Fibroblast of skin of back (primary cell): Measurements from ENCODE around the gene CPVL.

Experiments used
- DNase-seq: peaks from one replicate; pipeline ENCODE4 v3.0.0-alpha.2; 2013

Gene CPVL

GRCh38 chr7:29041991-29042390 lies 104.3 kb downstream of the CPVL start:
- no peak for DNase-seq

GRCh38 chr7:29040579-29040925 lies 105.8 kb downstream of the CPVL start:
- DNase-seq = no peak

GRCh38 chr7:29039821-29040578 lies 106.3 kb downstream of the CPVL start:
- peak; percentile 70 for DNase-seq

GRCh38 chr7:29038463-29038862 lies 107.9 kb downstream of the CPVL start:
- DNase-seq = peak; percentile 76

- DNase-seq = peak; percentile 93
Measured at GRCh38 chr7:29035044-29035740, 111.1 kb downstream of the CPVL start.

- DNase-seq = no peak
Measured at GRCh38 chr7:29033584-29033983, 112.8 kb downstream of the CPVL start.

GRCh38 chr7:29032146-29032545 lies 114.2 kb downstream of the CPVL start:
- no peak for DNase-seq

GRCh38 chr7:29030781-29031275 lies 115.5 kb downstream of the CPVL start:
- DNase-seq = no peak

- no peak for DNase-seq
Measured at GRCh38 chr7:29022291-29022988, 123.9 kb downstream of the CPVL start.

GRCh38 chr7:29019896-29020295 lies 126.4 kb downstream of the CPVL start:
- DNase-seq = no peak

GRCh38 chr7:29019387-29019786 lies 127.0 kb downstream of the CPVL start:
- DNase-seq = no peak

GRCh38 chr7:29017713-29018112 lies 128.6 kb downstream of the CPVL start:
- peak; percentile 47 for DNase-seq

GRCh38 chr7:29014725-29015124 lies 131.6 kb downstream of the CPVL start:
- DNase-seq = no peak

- DNase-seq = no peak
Measured at GRCh38 chr7:29013931-29014330, 132.4 kb downstream of the CPVL start.

GRCh38 chr7:29013082-29013695 lies 133.1 kb downstream of the CPVL start:
- DNase-seq = no peak

- no peak for DNase-seq
Measured at GRCh38 chr7:29009947-29010346, 136.4 kb downstream of the CPVL start.

GRCh38 chr7:29008590-29008989 lies 137.7 kb downstream of the CPVL start:
- DNase-seq = no peak

GRCh38 chr7:29007127-29007526 lies 139.2 kb downstream of the CPVL start:
- DNase-seq = no peak

- no peak for DNase-seq
Measured at GRCh38 chr7:29005829-29006228, 140.5 kb downstream of the CPVL start.

- no peak for DNase-seq
Measured at GRCh38 chr7:29005406-29005805, 140.9 kb downstream of the CPVL start.

GRCh38 chr7:29003703-29004102 lies 142.6 kb downstream of the CPVL start:
- DNase-seq = no peak

- no peak for DNase-seq
Measured at GRCh38 chr7:29000717-29001076, 145.6 kb downstream of the CPVL start.
